ENCODE measurements around the gene ETS2.

ETS2 gene

GRCh38 chr21:38858026-38858811 lies 52.5 kb downstream of the ETS2 start:
- no peak overlapping the region for H3K27ac ChIP-seq
- TF ChIP-seq, protein P1, sequence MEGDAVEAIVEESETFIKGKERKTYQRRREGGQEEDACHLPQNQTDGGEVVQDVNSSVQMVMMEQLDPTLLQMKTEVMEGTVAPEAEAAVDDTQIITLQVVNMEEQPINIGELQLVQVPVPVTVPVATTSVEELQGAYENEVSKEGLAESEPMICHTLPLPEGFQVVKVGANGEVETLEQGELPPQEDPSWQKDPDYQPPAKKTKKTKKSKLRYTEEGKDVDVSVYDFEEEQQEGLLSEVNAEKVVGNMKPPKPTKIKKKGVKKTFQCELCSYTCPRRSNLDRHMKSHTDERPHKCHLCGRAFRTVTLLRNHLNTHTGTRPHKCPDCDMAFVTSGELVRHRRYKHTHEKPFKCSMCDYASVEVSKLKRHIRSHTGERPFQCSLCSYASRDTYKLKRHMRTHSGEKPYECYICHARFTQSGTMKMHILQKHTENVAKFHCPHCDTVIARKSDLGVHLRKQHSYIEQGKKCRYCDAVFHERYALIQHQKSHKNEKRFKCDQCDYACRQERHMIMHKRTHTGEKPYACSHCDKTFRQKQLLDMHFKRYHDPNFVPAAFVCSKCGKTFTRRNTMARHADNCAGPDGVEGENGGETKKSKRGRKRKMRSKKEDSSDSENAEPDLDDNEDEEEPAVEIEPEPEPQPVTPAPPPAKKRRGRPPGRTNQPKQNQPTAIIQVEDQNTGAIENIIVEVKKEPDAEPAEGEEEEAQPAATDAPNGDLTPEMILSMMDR (IDR thresholded peaks at IDR 0.05) = no peak
- no peak for TF ChIP-seq ZFX (IDR thresholded peaks at IDR 0.05; ENCODE audit: borderline replicate concordance)

GRCh38 chr21:38858812-38859205 lies 53.1 kb downstream of the ETS2 start:
- no peak for TF ChIP-seq ZFX (IDR thresholded peaks at IDR 0.05; ENCODE audit: borderline replicate concordance)
- TF ChIP-seq, protein P1 (IDR thresholded peaks at IDR 0.05) = no peak
- H3K27ac ChIP-seq = no peak overlapping the region

- no peak for TF ChIP-seq ZFX (IDR thresholded peaks at IDR 0.05; ENCODE audit: borderline replicate concordance)
- TF ChIP-seq, protein P1 (IDR thresholded peaks at IDR 0.05) = no peak
- H3K27ac ChIP-seq = no peak overlapping the region
These were observed 54.1 kb downstream of the ETS2 start for GRCh38 chr21:38859852-38860251.

DNA sequence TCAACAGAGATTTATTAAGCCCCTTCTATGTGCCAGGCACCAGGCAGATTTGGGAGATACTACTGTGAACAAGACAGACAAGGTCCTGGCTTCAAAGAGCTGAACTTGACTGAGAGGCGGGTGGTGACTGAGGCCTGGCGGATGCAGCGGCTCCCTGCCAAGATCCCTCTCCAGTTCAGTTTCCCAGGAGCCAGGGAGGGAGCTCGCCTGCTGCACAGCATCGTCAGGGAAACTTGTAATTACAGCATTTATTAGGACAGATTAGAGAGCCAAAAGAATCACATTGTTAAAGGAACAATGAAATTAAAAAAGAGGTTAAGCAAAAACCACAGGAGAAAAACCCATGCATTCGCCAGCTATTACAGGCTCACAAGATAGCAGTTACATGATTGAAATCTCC lies 55.3 kb downstream of the ETS2 start:
- no peak overlapping the region for H3K27ac ChIP-seq
- no peak for TF ChIP-seq ZFX (IDR thresholded peaks at IDR 0.05; ENCODE audit: borderline replicate concordance)
- TF ChIP-seq, protein P1 (IDR thresholded peaks at IDR 0.05) = no peak

- TF ChIP-seq, protein P1 (IDR thresholded peaks at IDR 0.05) = no peak
- TF ChIP-seq ZFX (IDR thresholded peaks at IDR 0.05; ENCODE audit: borderline replicate concordance) = no peak
- no peak overlapping the region for H3K27ac ChIP-seq
These were observed 56.4 kb downstream of the ETS2 start for GRCh38 chr21:38861989-38862683.

DNA sequence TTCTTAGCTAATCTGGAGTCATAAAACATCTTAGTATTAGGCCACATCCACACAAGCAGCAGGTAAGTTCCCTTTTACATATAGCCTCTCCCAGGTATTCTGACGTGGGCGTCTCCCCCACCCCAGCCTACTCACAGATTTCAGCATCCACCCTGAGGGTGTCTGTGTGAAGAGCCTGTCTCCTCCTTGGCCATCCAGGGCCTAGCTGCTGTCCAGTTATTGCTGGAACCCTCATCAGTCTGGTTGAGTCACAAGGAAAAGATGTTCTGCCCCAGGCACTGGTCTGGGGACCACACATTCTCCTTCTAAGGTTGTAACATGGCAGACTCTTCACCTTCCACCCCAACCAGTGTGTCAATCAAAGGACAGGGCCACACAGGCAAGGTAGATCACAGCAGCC lies 57.6 kb downstream of the ETS2 start:
- no peak overlapping the region for H3K27ac ChIP-seq
- TF ChIP-seq ZFX (IDR thresholded peaks at IDR 0.05; ENCODE audit: borderline replicate concordance) = no peak

DNA sequence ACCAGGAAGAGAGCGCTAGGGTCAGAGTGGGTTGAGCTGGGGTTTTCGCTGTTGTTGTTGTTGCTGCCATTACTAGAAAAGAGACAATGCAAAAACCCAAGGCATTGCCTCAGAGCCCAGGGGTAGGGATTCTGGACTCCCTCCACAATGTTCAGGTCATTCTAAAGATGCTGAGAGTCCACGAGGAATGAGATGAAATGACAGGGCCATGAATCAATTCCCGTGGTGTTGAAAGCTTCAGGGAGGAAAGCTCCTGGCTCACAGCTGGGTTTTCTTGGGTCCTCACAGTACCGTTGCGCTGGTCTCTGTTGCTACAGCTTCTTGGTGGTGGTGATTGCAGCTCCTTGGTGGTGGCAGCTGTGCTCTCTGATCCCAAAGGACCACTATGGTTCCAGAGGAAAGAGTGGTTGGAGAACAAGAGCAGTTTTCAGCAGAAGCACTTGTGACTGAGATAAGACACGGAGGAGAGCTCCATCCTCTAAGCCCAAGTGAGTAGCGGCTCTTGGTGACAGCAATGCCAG lies 58.2 kb downstream of the ETS2 start:
- TF ChIP-seq, protein P1 (IDR thresholded peaks at IDR 0.05) = no peak
- TF ChIP-seq ZFX (IDR thresholded peaks at IDR 0.05; ENCODE audit: borderline replicate concordance) = no peak
- no peak overlapping the region for H3K27ac ChIP-seq
